ENCODE results near the gene FXYD4. TPM values are rescaled to one million over a fixed set of nuclear protein-coding genes. Genes with fewer than 3 reads are reported as not detected.

The FXYD4 gene
- total RNA-seq, 2 experiments from 2014 or later: not detected

DNA sequence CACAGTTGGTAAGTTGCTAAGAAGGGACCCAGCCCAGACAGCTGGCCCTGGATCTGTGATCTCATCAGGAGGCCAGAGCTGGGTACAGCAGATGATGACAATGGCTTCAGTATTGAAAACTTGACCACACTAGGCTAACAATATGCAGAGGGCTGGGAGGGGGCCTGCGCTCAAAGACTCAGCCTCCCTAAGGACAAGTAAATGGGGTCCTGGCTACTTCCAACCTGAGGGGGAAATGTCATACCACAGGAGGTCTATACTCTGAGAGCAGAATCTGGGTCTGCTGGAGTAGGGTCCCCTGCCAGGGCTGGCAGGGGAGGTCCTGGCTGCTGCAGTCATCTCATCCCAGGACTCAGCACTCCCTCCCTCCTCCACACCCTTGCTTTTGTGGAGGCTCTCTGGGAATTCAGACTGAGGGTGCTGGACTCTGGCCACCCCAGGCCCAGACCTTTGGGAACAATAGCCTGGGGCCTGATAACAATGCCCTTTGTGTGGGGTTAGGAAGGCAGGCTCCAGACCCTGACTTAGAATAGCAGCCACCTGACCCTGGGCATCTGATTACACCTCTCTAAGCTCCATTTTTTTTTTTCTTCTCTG is 1.4 kb downstream of the FXYD4 start:
- Histone ChIP-seq H4K20me1 (ENCODE audit: insufficient read depth, low read length) (no peaks in the 10 kb centered on the region), H2AFZ (ENCODE audit: low read length) (no peak overlapping the region), H3K27ac (ENCODE audit: low read depth, low read length, poor library complexity, severe bottlenecking) (no peak overlapping the region), H3K79me2 (ENCODE audit: insufficient read depth, low read depth, low read length) (no peaks in the 10 kb centered on the region), H3K4me1 (ENCODE audit: insufficient read depth, low read length, poor library complexity, severe bottlenecking) (no peaks in the 10 kb centered on the region), H3K9me3 (ENCODE audit: low read length) (no peaks in the 10 kb centered on the region), H3K4me3 (ENCODE audit: low read depth, low read length, poor library complexity, severe bottlenecking) (no peak overlapping the region), H3K4me2 (ENCODE audit: low read length) (no peak overlapping the region), H3K9me2 (ENCODE audit: insufficient read depth, low read length) (no peaks in the 10 kb centered on the region), H3K36me3 (ENCODE audit: insufficient read depth, low read length) (no peaks in the 10 kb centered on the region)
- DNase-seq (ENCODE audit: low spot score): no peak
- POLR2A ChIA-PET: no interaction called here
- TF ChIP-seq EZH2phosphoT487 (IDR thresholded peaks at IDR 0.05; ENCODE audit: borderline replicate concordance, low read depth, low read length) (no peak), CTCF (conservative IDR thresholded peaks at IDR 0.05; ENCODE audit: low read length) (no peak)
- BruUV-seq (replicated peaks): no TSS peak
- CTCF ChIA-PET (ENCODE audit: unreplicated experiment): no interaction called here
- intact Hi-C loops (cut with micrococcal nuclease; ENCODE audit: unreplicated experiment): no loop called here

DNA sequence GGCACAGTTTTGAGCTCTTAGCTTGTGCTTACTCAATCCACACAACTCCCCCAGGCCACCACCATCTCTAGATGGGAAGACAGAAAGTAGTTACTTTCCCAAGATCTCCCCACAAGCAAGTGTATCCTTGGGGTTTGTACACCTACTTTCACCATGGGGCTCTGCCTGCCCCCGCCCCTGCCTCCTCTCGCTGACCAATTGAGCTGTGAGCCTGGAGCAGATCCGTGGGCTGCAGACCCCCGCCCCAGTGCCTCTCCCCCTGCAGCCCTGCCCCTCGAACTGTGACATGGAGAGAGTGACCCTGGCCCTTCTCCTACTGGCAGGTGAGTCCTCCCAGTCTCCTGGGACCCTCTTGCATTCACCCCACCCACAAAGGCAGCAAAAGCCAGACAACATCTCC is 2.0 kb downstream of the FXYD4 start:
- intact Hi-C loops (cut with micrococcal nuclease; ENCODE audit: unreplicated experiment): no loop called here
- BruUV-seq (replicated peaks): no TSS peak
- CTCF ChIA-PET (ENCODE audit: unreplicated experiment): no interaction called here

More for the DNA sequence above, 2.0 kb downstream of the FXYD4 start:
- Histone ChIP-seq H3K27ac (ENCODE audit: low read depth, low read length, poor library complexity, severe bottlenecking) (no peak overlapping the region), H3K36me3 (ENCODE audit: insufficient read depth, low read length) (no peaks in the 10 kb centered on the region), H3K79me2 (ENCODE audit: insufficient read depth, low read depth, low read length) (no peaks in the 10 kb centered on the region), H3K9me3 (ENCODE audit: low read length) (no peaks in the 10 kb centered on the region), H3K4me3 (ENCODE audit: low read depth, low read length, poor library complexity, severe bottlenecking) (no peak overlapping the region), H3K4me2 (ENCODE audit: low read length) (no peak overlapping the region), H3K4me1 (ENCODE audit: insufficient read depth, low read length, poor library complexity, severe bottlenecking) (no peaks in the 10 kb centered on the region), H2AFZ (ENCODE audit: low read length) (no peak overlapping the region), H3K9me2 (ENCODE audit: insufficient read depth, low read length) (no peaks in the 10 kb centered on the region), H4K20me1 (ENCODE audit: insufficient read depth, low read length) (no peaks in the 10 kb centered on the region)
- TF ChIP-seq CTCF (conservative IDR thresholded peaks at IDR 0.05; ENCODE audit: low read length) (no peak), EZH2phosphoT487 (IDR thresholded peaks at IDR 0.05; ENCODE audit: borderline replicate concordance, low read depth, low read length) (no peak)
- no peak for DNase-seq (ENCODE audit: low spot score)
- POLR2A ChIA-PET: no interaction called here

Measured in OCI-LY7 (cell line).